Stimulated activated CD8-positive, alpha-beta memory T cell treated with anti-CD3 and anti-CD28 coated beads, Interleukin-12 subunit alpha, Interleukin-12 subunit beta, amount 100 ng/mL, for 1 hour (primary cell): ENCODE measurements around the gene CWC27.
"Not testable (repeated sequence)": the region's sequence is repeated elsewhere in the genome, so short reads cannot be mapped to it uniquely, and the experiment has no call there.

Experiments
- DNase-seq: peaks from one replicate; pipeline ENCODE4 v3.0.0-alpha.2; 2020; ENCODE audit warnings: low read depth

The CWC27 gene

DNA sequence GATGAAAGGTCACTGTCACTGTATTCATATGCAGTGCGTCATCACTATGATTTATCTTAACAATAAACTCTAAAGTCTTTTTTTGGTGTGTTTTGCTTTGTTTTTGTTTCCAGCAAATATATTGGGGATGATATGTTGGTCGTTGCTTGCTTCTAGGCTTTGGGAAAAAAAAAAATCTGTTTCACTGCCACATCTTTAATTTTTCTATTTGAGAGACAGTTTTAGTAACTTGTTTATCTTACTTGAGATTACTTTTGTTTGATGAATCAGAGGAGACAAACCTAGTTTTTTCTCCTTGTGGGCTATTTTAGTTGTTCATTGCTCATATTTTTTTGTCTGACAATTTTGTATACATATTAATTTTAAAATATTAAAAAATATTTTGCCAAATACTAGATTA lies 19.4 kb downstream of the CWC27 start:
- DNase-seq, result no peak

- DNase-seq, result no peak
Observed at GRCh38 chr5:64789457-64789856, 20.7 kb downstream of the CWC27 start.

DNA sequence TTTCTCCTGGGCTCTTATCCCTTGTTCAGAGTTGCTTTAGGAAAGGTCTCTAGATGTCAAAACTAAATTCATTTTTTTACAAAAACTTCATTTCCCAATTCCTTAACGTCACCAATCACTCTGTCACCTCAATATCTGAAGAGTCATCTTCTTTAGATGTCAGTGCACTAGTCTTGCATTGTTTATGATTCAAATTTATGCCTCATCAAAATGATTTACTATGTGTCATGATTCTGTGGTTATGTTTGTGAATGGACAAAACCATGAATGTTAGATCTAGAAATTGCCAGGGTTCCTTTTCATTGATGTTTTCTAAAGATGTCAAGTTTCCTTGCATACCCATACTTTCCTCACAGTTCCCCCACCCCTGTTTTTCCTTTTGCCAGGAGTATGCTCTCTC lies 21.5 kb downstream of the CWC27 start:
- DNase-seq, result no peak

DNA sequence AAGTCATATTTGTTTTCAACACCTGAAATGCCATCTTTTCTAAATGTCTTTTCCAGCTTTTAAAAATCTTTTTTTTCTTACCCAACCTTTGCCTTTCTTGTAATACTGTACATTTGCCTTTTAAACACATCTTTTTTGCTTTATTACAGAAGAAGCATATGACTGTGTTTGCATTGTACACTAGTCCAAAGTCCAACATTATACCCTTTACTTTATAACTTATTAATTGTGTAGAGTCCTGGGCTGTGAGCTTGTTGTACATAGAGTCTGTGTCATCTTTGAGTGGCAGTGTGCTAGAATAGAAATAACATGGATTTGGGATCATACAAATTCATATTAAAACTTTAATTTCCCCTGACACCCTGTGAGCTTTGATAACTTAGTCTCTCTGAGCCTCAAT lies 23.7 kb downstream of the CWC27 start:
- no peak for DNase-seq

DNA sequence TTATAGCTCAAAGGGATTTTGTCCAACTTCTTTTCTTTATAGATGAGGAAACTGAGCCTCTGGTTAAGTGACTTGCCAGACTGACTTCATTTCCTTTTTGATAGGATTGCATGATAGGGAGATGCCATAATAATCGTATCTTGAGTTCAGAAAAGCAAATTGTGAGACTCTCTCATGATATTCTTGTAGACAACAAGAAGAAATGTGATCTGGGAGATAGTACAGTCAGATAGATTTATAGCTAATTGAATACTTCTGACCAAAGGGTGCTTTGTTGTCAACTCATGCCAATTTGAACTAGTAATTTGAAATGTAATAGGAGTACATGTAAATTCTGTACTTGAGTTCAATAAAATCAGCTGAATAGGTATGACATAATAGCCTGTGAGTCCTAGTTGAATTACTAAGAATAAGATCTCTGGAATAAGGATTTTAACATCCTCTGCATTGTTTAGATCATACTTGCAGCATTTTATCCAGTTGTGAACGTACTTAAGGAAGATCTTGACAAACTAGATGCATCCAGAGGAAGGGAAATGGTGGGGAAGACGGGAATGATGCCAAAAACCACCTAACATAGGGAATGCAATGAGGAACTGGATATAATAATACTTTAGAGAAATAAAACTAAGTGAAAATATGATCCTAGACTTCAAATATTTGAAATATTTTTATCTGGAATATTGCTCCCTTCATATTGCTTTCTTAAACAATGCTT lies 25.5 kb downstream of the CWC27 start:
- no peak for DNase-seq

GRCh38 chr5:64796301-64796700 lies 27.6 kb downstream of the CWC27 start:
- DNase-seq, result no peak

- no peak for DNase-seq
Observed at GRCh38 chr5:64800926-64801325, 32.2 kb downstream of the CWC27 start.

DNA sequence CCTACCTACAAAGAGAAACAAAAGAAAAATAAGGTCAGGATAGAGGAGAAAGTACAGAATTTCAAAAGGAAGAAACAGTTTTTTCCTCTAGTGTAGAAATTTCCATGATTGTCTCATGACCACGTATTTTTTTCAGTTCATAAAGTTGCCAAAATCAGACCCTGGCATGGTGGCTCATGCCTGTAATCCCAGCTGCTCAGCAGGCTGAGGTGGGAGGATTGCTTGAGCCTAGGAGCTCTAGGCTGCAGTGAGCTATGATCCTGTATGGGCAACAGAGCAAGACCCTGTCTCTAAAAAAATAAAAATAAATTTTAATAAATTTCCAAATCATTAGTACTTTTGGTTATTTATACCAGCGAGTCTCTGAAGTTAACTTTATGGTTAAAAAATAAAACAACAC lies 37.8 kb downstream of the CWC27 start:
- no peak for DNase-seq

DNA sequence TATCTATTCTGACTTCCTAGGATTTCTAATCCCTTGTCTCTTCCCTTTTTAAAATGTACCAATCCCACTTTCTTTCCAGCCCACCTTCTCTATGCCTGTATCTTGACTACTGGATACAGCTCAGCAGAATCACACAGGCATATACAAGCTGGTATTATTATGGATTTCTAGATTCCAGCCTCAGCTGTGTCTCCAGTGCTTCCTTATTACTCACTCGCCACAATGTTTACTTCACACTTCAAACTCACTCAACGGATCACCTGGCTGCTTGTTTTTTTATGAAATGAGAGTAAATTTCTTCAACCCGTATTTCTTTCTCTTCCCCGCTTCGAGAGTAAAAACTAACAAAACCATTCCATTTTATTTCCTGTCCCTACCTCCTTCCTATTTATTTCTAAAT lies 38.8 kb downstream of the CWC27 start:
- no peak for DNase-seq

DNA sequence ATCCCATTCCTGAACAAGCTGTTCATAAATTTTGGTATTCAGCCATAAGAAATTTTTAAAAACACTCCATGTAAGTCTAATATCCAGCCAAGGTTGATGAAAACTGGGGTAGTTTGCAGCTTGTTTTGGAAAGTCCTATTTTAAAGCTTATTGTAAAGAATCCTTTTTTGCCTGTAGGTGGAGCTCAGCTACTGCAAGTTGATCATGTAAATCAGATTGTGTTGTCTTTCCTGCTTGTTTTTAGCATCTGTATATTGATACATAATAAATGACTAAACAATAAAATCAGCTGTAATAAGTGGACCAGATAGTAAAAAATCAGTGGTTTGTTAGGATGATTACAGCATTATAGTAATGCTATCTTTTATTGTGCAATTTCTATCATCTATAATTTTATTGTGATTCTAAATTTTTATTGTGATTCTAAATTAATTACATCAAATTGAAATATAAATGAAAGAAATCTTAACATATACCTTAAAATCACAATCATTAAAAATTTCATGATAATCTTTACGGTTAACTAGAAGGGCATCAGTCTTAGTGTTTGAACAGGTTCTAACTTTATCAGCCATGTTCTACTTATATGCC lies 42.4 kb downstream of the CWC27 start:
- DNase-seq, result no peak

DNA sequence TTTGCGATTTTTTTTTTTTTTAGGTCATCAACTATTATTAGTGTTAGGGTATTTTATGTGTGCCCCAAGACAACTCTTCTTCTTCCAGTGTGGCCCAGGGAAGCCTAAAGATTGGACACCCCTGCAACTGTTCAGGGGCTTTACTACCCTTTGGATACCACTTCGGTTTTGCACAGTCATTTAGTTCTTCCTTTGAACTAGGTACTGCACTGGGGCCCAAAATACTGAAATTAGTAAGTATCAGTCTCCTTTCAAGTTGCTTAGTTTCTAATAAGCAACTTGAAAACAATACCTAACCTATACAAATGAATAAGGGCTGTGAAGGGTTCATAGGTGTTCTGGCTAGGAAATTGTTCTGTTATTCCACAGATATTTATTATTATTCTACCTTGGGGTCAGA lies 45.3 kb downstream of the CWC27 start:
- DNase-seq, result no peak

- DNase-seq, result no peak
Observed at GRCh38 chr5:64818245-64818644, 49.5 kb downstream of the CWC27 start.

GRCh38 chr5:64819345-64819744 lies 50.6 kb downstream of the CWC27 start:
- DNase-seq, result not testable (repeated sequence)

GRCh38 chr5:64822320-64822719 lies 53.6 kb downstream of the CWC27 start:
- no peak for DNase-seq

DNA sequence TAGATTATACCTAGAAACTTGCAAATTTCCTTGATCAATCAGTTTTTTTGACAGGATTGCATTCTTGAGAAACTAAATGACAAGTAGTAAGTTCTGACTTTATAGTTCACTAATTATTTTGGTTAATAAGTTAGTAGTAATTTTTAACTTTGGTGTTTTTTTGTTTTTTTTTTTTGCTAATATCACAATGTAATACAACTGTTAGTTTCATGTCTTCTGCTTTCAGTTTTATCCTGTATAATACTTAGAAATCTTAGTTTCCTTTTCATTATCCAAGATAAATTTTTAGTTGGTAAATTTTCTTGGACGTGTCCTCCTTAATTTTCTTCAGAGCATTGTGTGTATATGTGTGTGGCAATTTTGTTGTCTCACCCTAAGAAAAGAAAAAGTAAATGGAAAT lies 57.8 kb downstream of the CWC27 start:
- no peak for DNase-seq

GRCh38 chr5:64827703-64828102 lies 59.0 kb downstream of the CWC27 start:
- DNase-seq, result no peak

DNA sequence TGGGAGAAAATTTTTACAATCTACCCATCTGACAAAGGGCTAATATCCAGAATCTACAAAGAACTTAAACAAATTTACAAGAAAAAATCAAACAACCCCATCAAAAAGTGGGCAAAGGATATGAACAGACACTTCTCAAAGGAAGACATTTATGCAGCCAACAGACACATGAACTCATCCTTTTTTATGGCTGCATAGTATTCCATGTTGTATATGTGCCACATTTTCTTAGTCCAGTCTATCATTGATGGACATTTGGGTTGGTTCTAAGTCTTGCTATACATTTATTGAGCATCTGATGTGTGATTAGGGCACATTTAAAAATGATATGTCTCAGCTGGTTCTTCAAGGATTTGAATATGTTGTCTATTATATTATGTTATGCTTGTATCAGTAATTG lies 61.9 kb downstream of the CWC27 start:
- not testable (repeated sequence) for DNase-seq

DNA sequence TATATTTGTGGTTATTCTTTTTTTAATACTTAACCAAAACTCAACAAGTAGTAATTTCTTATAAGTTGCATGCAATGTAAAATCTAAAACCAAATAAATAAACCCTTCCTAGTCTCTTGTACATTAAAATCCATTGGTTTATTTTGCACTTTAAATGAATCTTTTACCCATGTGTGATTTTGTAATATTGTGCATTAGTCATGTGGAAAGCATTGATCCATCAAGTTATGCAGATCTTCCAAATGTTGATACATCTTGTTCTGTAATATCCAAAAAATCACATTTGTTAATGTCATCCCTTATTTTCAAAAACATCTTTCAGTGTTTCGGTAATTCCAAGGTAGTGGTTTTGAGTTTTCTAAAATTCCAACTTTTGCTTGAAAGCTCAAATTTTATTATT lies 63.3 kb downstream of the CWC27 start:
- DNase-seq, result no peak

- DNase-seq, result no peak
Observed at GRCh38 chr5:64834037-64834436, 65.3 kb downstream of the CWC27 start.

- no peak for DNase-seq
Observed at GRCh38 chr5:64834611-64835010, 65.9 kb downstream of the CWC27 start.

DNA sequence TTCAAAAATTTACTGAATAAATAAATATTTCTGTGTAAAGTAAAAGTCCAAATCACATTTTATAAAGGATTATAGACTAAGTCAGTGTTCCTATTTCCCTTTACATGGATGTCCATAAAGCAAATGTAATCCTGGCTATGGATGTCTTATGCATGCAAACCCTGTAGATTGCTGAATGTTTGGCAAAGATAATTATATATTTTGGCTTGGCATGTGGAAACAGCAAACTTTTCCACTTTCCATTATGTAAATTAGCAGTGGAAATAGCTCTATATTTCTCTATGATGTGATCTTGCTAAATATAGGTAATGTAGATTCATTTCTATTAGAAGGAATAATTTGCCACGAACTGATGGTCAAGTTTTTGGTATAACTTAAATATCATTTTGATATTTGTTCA lies 66.5 kb downstream of the CWC27 start:
- no peak for DNase-seq

DNA sequence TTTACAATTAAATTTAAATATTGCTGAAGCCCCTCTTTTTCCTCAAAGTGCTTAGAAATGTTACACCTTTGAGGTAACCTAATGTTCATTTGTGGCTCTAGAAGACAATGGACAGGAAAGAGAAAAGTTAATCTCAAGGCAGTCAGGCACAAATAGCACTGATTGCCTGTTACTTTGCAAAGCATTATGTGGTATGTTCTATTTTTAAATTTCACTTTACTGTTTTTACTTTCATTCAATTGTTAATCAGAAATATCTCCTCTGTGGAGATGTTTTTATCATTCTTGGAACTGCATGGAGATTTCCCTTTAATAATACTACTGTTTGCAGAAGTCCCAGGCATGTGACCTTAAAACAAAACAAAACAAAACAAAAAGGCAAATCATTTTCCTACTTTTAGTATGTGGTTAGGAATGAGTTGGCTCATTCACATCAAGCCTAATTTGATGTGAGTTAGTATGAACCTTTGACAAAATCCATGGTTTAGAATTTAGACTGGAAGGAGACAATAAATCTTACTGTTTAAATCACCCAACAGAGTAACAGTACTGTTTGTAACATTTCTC lies 67.5 kb downstream of the CWC27 start:
- no peak for DNase-seq

- DNase-seq, result no peak
Observed at GRCh38 chr5:64836786-64837185, 68.1 kb downstream of the CWC27 start.

DNA sequence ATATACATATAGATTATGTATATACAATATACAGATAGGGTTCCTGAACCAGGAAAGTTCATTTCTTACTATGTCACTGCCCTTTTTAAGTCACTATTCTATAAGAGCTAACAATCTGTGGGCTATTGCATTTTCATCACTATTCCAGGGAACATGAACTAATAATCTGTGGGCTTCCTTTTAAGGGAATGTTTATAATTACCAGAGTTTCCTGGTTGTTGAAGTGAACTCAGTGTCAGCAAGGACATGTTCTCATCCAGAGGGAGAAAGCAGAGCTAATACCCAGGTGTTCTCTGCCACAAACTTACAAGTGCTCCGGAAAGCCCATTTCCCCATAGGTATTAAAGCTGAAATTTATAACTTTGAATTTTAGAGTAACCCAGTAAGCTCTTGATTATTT lies 69.6 kb downstream of the CWC27 start:
- DNase-seq, result no peak
